Measurements from ENCODE around the gene ADARB2.

ADARB2 gene

GRCh38 chr10:1372212-1372611 lies 365.1 kb downstream of the ADARB2 start:
- peak; percentile 15; the same call in 1 of the 2 replicates for TF ChIP-seq CTCF (IDR thresholded peaks at IDR 0.05; ENCODE audit: borderline replicate concordance, insufficient read depth, low read depth, low read length)

GRCh38 chr10:1370298-1370697 lies 367.0 kb downstream of the ADARB2 start:
- no peak overlapping the region for H3K4me3 ChIP-seq (ENCODE audit: low read depth, low read length)

More at GRCh38 chr10:1372212-1372611, 365.1 kb downstream of the ADARB2 start:
- no peak overlapping the region for H3K4me3 ChIP-seq (ENCODE audit: low read depth, low read length)

GRCh38 chr10:1369665-1370064 lies 367.7 kb downstream of the ADARB2 start:
- no peak overlapping the region for H3K4me3 ChIP-seq (ENCODE audit: low read depth, low read length)
- TF ChIP-seq CTCF (IDR thresholded peaks at IDR 0.05; ENCODE audit: borderline replicate concordance, insufficient read depth, low read depth, low read length): no peak

More at GRCh38 chr10:1370298-1370697, 367.0 kb downstream of the ADARB2 start:
- TF ChIP-seq CTCF (IDR thresholded peaks at IDR 0.05; ENCODE audit: borderline replicate concordance, insufficient read depth, low read depth, low read length): no peak

- H3K4me3 ChIP-seq (ENCODE audit: low read depth, low read length): no peak overlapping the region
These were observed 368.1 kb downstream of the ADARB2 start for GRCh38 chr10:1369197-1369596.

GRCh38 chr10:1368842-1369171 lies 368.5 kb downstream of the ADARB2 start:
- no peak overlapping the region for H3K4me3 ChIP-seq (ENCODE audit: low read depth, low read length)
- peak; percentile 49; the same call in 1 of the 2 replicates for TF ChIP-seq CTCF (IDR thresholded peaks at IDR 0.05; ENCODE audit: borderline replicate concordance, insufficient read depth, low read depth, low read length)

More at GRCh38 chr10:1369197-1369596, 368.1 kb downstream of the ADARB2 start:
- TF ChIP-seq CTCF (IDR thresholded peaks at IDR 0.05; ENCODE audit: borderline replicate concordance, insufficient read depth, low read depth, low read length): no peak

GRCh38 chr10:1367938-1368841 lies 369.1 kb downstream of the ADARB2 start:
- TF ChIP-seq CTCF (IDR thresholded peaks at IDR 0.05; ENCODE audit: borderline replicate concordance, insufficient read depth, low read depth, low read length): no peak
- no peak overlapping the region for H3K4me3 ChIP-seq (ENCODE audit: low read depth, low read length)

Measured in GM12875 (cell line).